ENCODE measurements around the gene DSG4. TPM values are rescaled to one million over a fixed set of nuclear protein-coding genes. Genes with fewer than 3 reads are reported as not detected.

The DSG4 gene
- total and polyA plus RNA-seq, 2 of the 4 experiments (the other 2 are of a cell fraction): not detected

DNA sequence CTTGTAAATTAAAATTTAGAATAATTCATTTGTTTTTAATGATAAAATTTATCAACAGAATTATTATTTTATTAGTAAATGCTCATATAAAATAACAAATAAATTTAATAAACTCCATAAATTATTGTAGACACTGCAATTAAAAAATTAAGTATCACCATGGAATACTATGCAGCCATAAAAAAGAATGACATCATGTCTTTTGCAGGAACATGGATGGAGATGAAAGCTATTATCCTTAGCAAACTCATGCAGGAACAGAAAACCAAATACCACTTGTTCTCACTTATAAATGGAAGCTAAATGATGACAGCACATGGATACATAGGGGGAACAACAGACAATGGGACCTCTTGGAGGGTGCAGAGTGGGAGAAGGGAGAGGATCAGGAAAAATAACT is 41.3 kb downstream of the DSG4 start:
- H3K4me2 ChIP-seq (ENCODE audit: low read depth, low read length): no peak overlapping the region
- H3K56ac ChIP-seq (ENCODE audit: extremely low read depth, insufficient read depth, low read length): no peak overlapping the region
- ATAC-seq (ENCODE audit: low read depth) (no peak), DNase-seq (no peak)
- no peak overlapping the region for H2BK120ac ChIP-seq (ENCODE audit: low read depth, low read length)
- H4K5ac ChIP-seq (ENCODE audit: low read depth, low read length): no peak overlapping the region
- no peak overlapping the region for H3K9ac ChIP-seq (ENCODE audit: low read depth, low read length)
- no peak overlapping the region for H3K27ac ChIP-seq (ENCODE audit: insufficient read depth, low read length)
- in situ Hi-C loops (cut with MboI; ENCODE audit: low sequenced_read_pairs) (no loop called here), intact Hi-C loops (cut with micrococcal nuclease) (no loop called here), dilution Hi-C loops (cut with HindIII; ENCODE audit: low sequenced_read_pairs, unreplicated experiment) (no loop called here)
- no peak overlapping the region for H2BK15ac ChIP-seq (ENCODE audit: low read depth, low read length)
- no peak overlapping the region for H4K8ac ChIP-seq (ENCODE audit: low read depth in 2 of 2, low read length in 2 of 2)
- no peaks in the 10 kb centered on the region for H3K27me3 ChIP-seq (ENCODE audit: control insufficient read depth, insufficient read depth, low read length)
- BruUV-seq (replicated peaks): no TSS peak
- H3K79me1 ChIP-seq (ENCODE audit: low read depth in 1 of 2, low read length in 2 of 2): no peaks in the 10 kb centered on the region
- H4K91ac ChIP-seq (ENCODE audit: insufficient read depth, low read depth, low read length): no peak overlapping the region
- no peaks in the 10 kb centered on the region for H3K9me1 ChIP-seq (ENCODE audit: insufficient read depth, low read length)
- H3K4me3 ChIP-seq (ENCODE audit: insufficient read depth, low read depth, low read length): no peak overlapping the region
- peaks cover 3% of the 10 kb centered on the region for H3K9me3 ChIP-seq (ENCODE audit: control insufficient read depth, insufficient read depth, low read length)
- H3K23ac ChIP-seq (ENCODE audit: low read depth, low read length): no peak overlapping the region
- no peak overlapping the region for H2AK5ac ChIP-seq (ENCODE audit: low read depth, low read length)
- H3K14ac ChIP-seq (replicated peaks; ENCODE audit: low read depth, low read length): no peak overlapping the region
- no peak for TF ChIP-seq RCOR1 (IDR thresholded peaks at IDR 0.05; ENCODE audit: insufficient replicate concordance, low read length)
- H2BK20ac ChIP-seq (ENCODE audit: low read depth, low read length): no peak overlapping the region
- H2AK9ac ChIP-seq (replicated peaks; ENCODE audit: low read depth, low read length, poor library complexity): no peak overlapping the region
- no peak overlapping the region for H3K4ac ChIP-seq (ENCODE audit: low read depth, low read length)
- no peak overlapping the region for H2AFZ ChIP-seq (replicated peaks; ENCODE audit: low read length, poor library complexity)
- CTCF ChIA-PET: no interaction called here
- no peaks in the 10 kb centered on the region for H4K20me1 ChIP-seq (ENCODE audit: insufficient read depth, low read length)
- no peaks in the 10 kb centered on the region for H3K36me3 ChIP-seq (ENCODE audit: control insufficient read depth, insufficient read depth, low read length)
- H3K4me1 ChIP-seq (ENCODE audit: control insufficient read depth, insufficient read depth, low read length): no peaks in the 10 kb centered on the region
- no peak overlapping the region for H3K18ac ChIP-seq (ENCODE audit: low read depth, low read length)
- no peak overlapping the region for H2BK5ac ChIP-seq (ENCODE audit: low read depth, low read length, poor library complexity, severe bottlenecking)
- POLR2A ChIA-PET (ENCODE audit: unreplicated experiment): no interaction called here
